GM23338 (cell line): ENCODE measurements around the gene MAPKBP1. TPM values are rescaled to one million over a fixed set of nuclear protein-coding genes. Genes with fewer than 3 reads are reported as not detected.

ENCODE experiments used
- ATAC-seq: fragments of 200-7000 bp; cut with Tn5 transposase; 3 replicates; pipeline ENCODE4 v1.9.1; 2020
- DNase-seq: peaks from one replicate; pipeline ENCODE4 v3.0.0-alpha.2; 2015; ENCODE audit warnings: low spot score
- H2AFZ ChIP-seq: fragments of 200-600 bp; sonication (generic); 2 replicates; pipeline ENCODE4 v1.8.0; 2016; ENCODE audit warnings: antibody characterized with exemption, mild to moderate bottlenecking, moderate library complexity
- H3F3A ChIP-seq: fragments of 200-600 bp; sonication (generic); replicated peaks from 2 replicates; pipeline ENCODE4 v1.8.0; 2017; ENCODE audit warnings: antibody characterized with exemption, mixed run types, low read depth
- H3K27ac ChIP-seq: fragments of 200-600 bp; sonication (generic); 2 replicates; pipeline ENCODE4 v1.6.1; 2016; ENCODE audit warnings: low read depth
- H3K27me3 ChIP-seq: fragments of 200-600 bp; sonication (generic); 2 replicates; pipeline ENCODE4 v1.8.0; 2016; ENCODE audit warnings: mild to moderate bottlenecking, mixed run types, moderate library complexity; ENCODE audit not compliant: insufficient read depth
- H3K36me3 ChIP-seq: fragments of 200-600 bp; sonication (generic); 2 replicates; pipeline ENCODE4 v1.8.0; 2016; ENCODE audit warnings: mild to moderate bottlenecking; ENCODE audit not compliant: insufficient read depth
- H3K4me1 ChIP-seq: fragments of 200-600 bp; sonication (generic); 2 replicates; pipeline ENCODE4 v1.8.0; 2016; ENCODE audit warnings: mild to moderate bottlenecking, moderate library complexity; ENCODE audit not compliant: insufficient read depth
- H3K4me2 ChIP-seq: fragments of 200-600 bp; sonication (generic); 2 replicates; pipeline ENCODE4 v1.7.1; 2017; ENCODE audit warnings: mixed run types
- H3K4me3 ChIP-seq: fragments of 200-600 bp; sonication (generic); 2 replicates; pipeline ENCODE4 v1.6.1; 2016; ENCODE audit warnings: mixed run types
- H3K79me2 ChIP-seq: fragments of 200-600 bp; sonication (generic); replicated peaks from 2 replicates; pipeline ENCODE4 v1.8.0; 2017; ENCODE audit warnings: mild to moderate bottlenecking; ENCODE audit not compliant: insufficient read depth
- H3K9me2 ChIP-seq: fragments of 200-600 bp; sonication (generic); 2 replicates; pipeline ENCODE4 v1.8.0; 2017; ENCODE audit not compliant: insufficient read depth
- H4K20me1 ChIP-seq: fragments of 200-600 bp; sonication (generic); replicated peaks from 2 replicates; pipeline ENCODE4 v1.8.0; 2017; ENCODE audit warnings: mild to moderate bottlenecking; ENCODE audit not compliant: insufficient read depth
- H3K27ac Mint-ChIP-seq: 2 replicates; pipeline ENCODE4 v1.8.0; 2020; ENCODE audit warnings: inconsistent platforms, mild to moderate bottlenecking, moderate library complexity, mixed read lengths
- H3K27me3 Mint-ChIP-seq: 3 replicates; pipeline ENCODE4 v1.8.0; 2022; ENCODE audit warnings: low read depth, mild to moderate bottlenecking, moderate library complexity, mixed read lengths, inconsistent platforms; ENCODE audit not compliant: insufficient read depth, poor library complexity
- H3K36me3 Mint-ChIP-seq: 3 replicates; pipeline ENCODE4 v1.8.0; 2021; ENCODE audit warnings: low read depth, mild to moderate bottlenecking, inconsistent platforms, moderate library complexity, mixed read lengths
- H3K4me1 Mint-ChIP-seq: 3 replicates; pipeline ENCODE4 v1.8.0; 2020; ENCODE audit warnings: mild to moderate bottlenecking, inconsistent platforms, mixed read lengths
- H3K4me3 Mint-ChIP-seq: 3 replicates; pipeline ENCODE4 v1.8.0; 2021; ENCODE audit warnings: moderate library complexity, mild to moderate bottlenecking, inconsistent platforms, mixed read lengths
- H3K9me3 Mint-ChIP-seq: 3 replicates; pipeline ENCODE4 v1.8.0; 2020; ENCODE audit warnings: moderate library complexity, mild to moderate bottlenecking, inconsistent platforms, mixed read lengths
- CREB1 ChIP-seq: fragments of 250-450 bp; sonication (Bioruptor Pico); IDR thresholded peaks from 2 replicates; pipeline ENCODE4 v1.5.0; 2020; ENCODE audit warnings: low read depth, mild to moderate bottlenecking, moderate library complexity
- EZH2 ChIP-seq: fragments of 200-600 bp; sonication (generic); IDR thresholded peaks from one replicate; pipeline ENCODE4 v1.8.0; 2017; ENCODE audit warnings: antibody characterized with exemption, mild to moderate bottlenecking, low read depth; ENCODE audit not compliant: unreplicated experiment
- POLR2AphosphoS5 ChIP-seq: IDR thresholded peaks from 2 replicates; pipeline ENCODE4 v1.6.1; 2016; ENCODE audit warnings: antibody characterized with exemption, low read depth
- REST ChIP-seq: IDR thresholded peaks from one replicate; pipeline ENCODE4 v1.6.1; 2018; ENCODE audit warnings: antibody characterized with exemption; ENCODE audit not compliant: unreplicated experiment
- polyA plus RNA-seq: library from polyadenylated mRNA; unstranded; fragments of >200 nt; fragmentation: Nextera tagmentation; extraction: Ambion mirVana; gene quantifications from 2 replicates; pipeline ENCODE4 v1.2.1, GENCODE V29; 2016
- total RNA-seq: library from RNA; depleted of rRNA; stranded (reverse); fragments of >200 nt; shearing (Covaris generic); gene quantifications from 2 replicates; pipeline ENCODE4 v1.2.3, GENCODE V29; 2014

The MAPKBP1 gene
- total and polyA plus RNA-seq, 2 experiments from 2014 or later, result 1.9 to 8.9 TPM

DNA sequence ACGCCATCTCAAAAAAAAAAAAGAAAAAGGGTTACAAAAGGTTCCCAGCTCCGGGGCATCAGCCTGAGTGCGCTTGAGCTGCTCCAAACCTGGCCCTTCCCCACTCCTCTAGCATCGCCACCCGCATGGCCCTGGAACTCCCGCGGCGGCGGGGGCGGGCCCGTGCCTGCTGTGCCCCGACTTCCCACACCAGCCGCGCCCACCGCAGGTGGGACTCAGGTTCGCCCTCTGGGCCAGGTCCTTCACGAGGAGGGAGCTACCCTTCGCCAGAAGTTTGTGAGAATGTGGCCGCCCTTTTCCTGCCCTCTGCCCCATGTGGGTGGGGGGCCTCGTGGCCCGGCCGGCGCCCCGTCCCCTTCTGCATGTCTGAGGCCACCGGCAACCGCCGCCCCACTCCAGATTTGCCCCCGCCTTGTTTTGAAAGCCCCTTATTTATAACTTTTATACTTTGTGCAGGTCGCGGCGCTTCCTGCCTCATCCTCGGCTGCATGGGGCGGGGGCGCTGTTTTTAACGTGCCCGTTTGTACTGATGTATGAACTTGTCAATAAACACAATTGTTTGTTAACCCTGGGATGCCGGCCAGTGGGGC, 53.1 kb downstream of the MAPKBP1 start:
- Histone ChIP-seq H3K27me3 (peaks cover 5% of the 10 kb centered on the region; the same call in 1 of the 2 replicates), H4K20me1 (no peaks in the 10 kb centered on the region), H3K27ac (no peak overlapping the region), H3K9me2 (no peaks in the 10 kb centered on the region), H3K36me3 (no peaks in the 10 kb centered on the region; the same call in 1 of the 2 replicates), H3K4me1 (peaks cover 4% of the 10 kb centered on the region; the same call in 1 of the 2 replicates), H3F3A (no peaks in the 10 kb centered on the region), H3K4me2 (peak overlapping the region; percentile 97), H3K79me2 (0 out of 2 replicates have a peak, but pooled peaks cover 4% of the 10 kb centered on the region), H2AFZ (peak overlapping the region; percentile 97), H3K4me3 (peak overlapping the region; percentile 97)
- peak; percentile 6; the same call in 1 of the 2 replicates for TF ChIP-seq POLR2AphosphoS5
- TF ChIP-seq REST, result no peak
- DNase-seq, result peak; percentile 63
- Mint-ChIP-seq H3K4me1 (peaks cover 9% of the 10 kb centered on the region), H3K27ac (no peak overlapping the region; the same call in 1 of the 2 replicates), H3K4me3 (peak overlapping the region; percentile 85), H3K27me3 (peaks cover 12% of the 10 kb centered on the region), H3K36me3 (peaks cover 8% of the 10 kb centered on the region; the same call in 2 of the 3 replicates), H3K9me3 (no peaks in the 10 kb centered on the region)
- peak; percentile 46 for ATAC-seq

GRCh38 chr15:41827880-41828806, 53.9 kb downstream of the MAPKBP1 start, which contains the start of gene JMJD7:
Gene JMJD7 (plus strand): TSS chr15:41828092. CDS start chr15:41828125, 33 bp downstream.
- peak; percentile 80 for ATAC-seq
- H3K4me3 ChIP-seq, result peak within 1 kb of the TSS; percentile 97
- H3K9me2 ChIP-seq, result no peaks in the 10 kb centered on the region
- Mint-ChIP-seq H3K4me1 (peaks cover 9% of the 10 kb centered on the region), H3K9me3 (no peaks in the 10 kb centered on the region), H3K36me3 (peaks cover 8% of the 10 kb centered on the region), H3K27ac (peak within 1 kb of the TSS; percentile 54; the same call in 1 of the 2 replicates), H3K4me3 (peak within 1 kb of the TSS; percentile 85), H3K27me3 (peaks cover 13% of the 10 kb centered on the region)
- TF ChIP-seq POLR2AphosphoS5 (peak; percentile 68), EZH2 (no peak), CREB1 (CRISPR knock-in tag) (peak; percentile 32)
- no peaks in the 10 kb centered on the region for H3F3A ChIP-seq
- peak within 1 kb of the TSS; percentile 97 for H3K4me2 ChIP-seq
- H3K27ac ChIP-seq, result no peak within 1 kb of the TSS
- H3K27me3 ChIP-seq, result peaks cover 5% of the 10 kb centered on the region; the same call in 1 of the 2 replicates
- H3K4me1 ChIP-seq, result peaks cover 4% of the 10 kb centered on the region; the same call in 1 of the 2 replicates
- H3K36me3 ChIP-seq, result no peaks in the 10 kb centered on the region; the same call in 1 of the 2 replicates
- H2AFZ ChIP-seq, result peak within 1 kb of the TSS; percentile 98
- H4K20me1 ChIP-seq, result no peaks in the 10 kb centered on the region
- DNase-seq, result peak; percentile 91
- H3K79me2 ChIP-seq, result 0 out of 2 replicates have a peak, but pooled peaks cover 4% of the 10 kb centered on the region
